Right lobe of liver (tissue), 6 donors: ENCODE results near the gene SLC37A1. TPM values are rescaled to one million over a fixed set of nuclear protein-coding genes. Genes with fewer than 3 reads are reported as not detected.
"Not testable (repeated sequence)": the region's sequence is repeated elsewhere in the genome, so short reads cannot be mapped to it uniquely, and the experiment has no call there.

Experiments
- ATAC-seq, 4 donors: fragments of 200-7000 bp; cut with Tn5 transposase; one replicate each; pipeline ENCODE4 v1.9.1; 2020; ENCODE audit warnings: mild to moderate bottlenecking in 4 of 4, moderate library complexity in 4 of 4
- DNase-seq, 3 donors: peaks; one replicate each; pipeline ENCODE4 v3.0.0-alpha.2; 2020
- H3K27ac ChIP-seq, 3 donors: fragments of 200-600 bp; one replicate each; pipeline ENCODE4 v1.8.0; 2022
- H3K27me3 ChIP-seq, 2 donors: fragments of 200-600 bp; one replicate each; pipeline ENCODE4 v1.8.0; 2022
- H3K36me3 ChIP-seq, 4 donors: fragments of 200-600 bp; sonication (generic) in 1 of 4; one replicate each; pipeline versions ENCODE4 v1.5.1 to v1.8.0; 2017 to 2022; ENCODE audit warnings: control low read depth in 1 of 4
- H3K4me1 ChIP-seq, 4 donors: fragments of 200-600 bp; sonication (generic) in 1 of 4; one replicate each; pipeline versions ENCODE4 v1.5.1 to v1.8.0; 2017 to 2022; ENCODE audit warnings: control low read depth in 1 of 4
- H3K4me3 ChIP-seq, 3 donors: fragments of 200-600 bp; one replicate each; pipeline ENCODE4 v1.8.0; 2022
- H3K9me3 ChIP-seq, 4 donors: fragments of 200-600 bp; sonication (generic) in 1 of 4; one replicate each; pipeline versions ENCODE4 v1.5.1 to v1.8.0; 2017 to 2022; ENCODE audit warnings: control low read depth in 1 of 4
- POLR2A ChIP-seq: fragments of 450-650 bp; IDR thresholded peaks from one replicate; pipeline ENCODE4 v1.6.1; 2017; ENCODE audit warnings: antibody characterized with exemption, mild to moderate bottlenecking
- WGBS: methylation state at CpG from one replicate; pipeline ENCODE4 v1.1.6; 2018; ENCODE audit warnings: low coverage, low lambda C conversion rate; ENCODE audit not compliant: insufficient coverage; ENCODE audit errors: missing lambda C conversion rate; 5-methylcytosine and 5-hydroxymethylcytosine counted together
- intact Hi-C, 2 donors: fragments of 100-400 bp; cut with DNase I; formaldehyde crosslinking; loops; one replicate each; pipeline versions ENCODE4 v1.11.2 to v1.14.1; 2022
- total RNA-seq, 6 experiments: library from RNA; depleted of rRNA in 2 of 6; stranded (reverse); fragments of >200 nt in 2 of 6; fragmentation: NEBNext Ultra II Directional in 3 of 6; extraction: Animal tissue kit (Norgen Biotek cat#: 25700) in 3 of 6; gene quantifications; one replicate each; pipeline versions ENCODE4 v1.1.0 to v1.2.4, GENCODE V29; 2016 to 2023
- TF ChIP-seq, protein P1 (sequence below), 4 donors: fragments of 200-600 bp in 3 of 4; fragments of 450-650 bp in 1 of 4; IDR thresholded peaks; one replicate each; pipeline versions ENCODE4 v1.5.1 to v1.8.0; 2016 to 2022; ENCODE audit warnings: antibody characterized with exemption in 4 of 4, mild to moderate bottlenecking in 2 of 4
- donor health status: DM: no; HTN: yes; CAD: no.
- donor health status: DM: no; HTN: no; CAD: no.
- donor health status: DM: no; HTN: no; CAD: no.
- donor health status: DM: no; HTN: yes; CAD: no.
- donor health status: DM: no; HTN: yes; CAD: no.

Gene SLC37A1
- total RNA-seq, 6 experiments from 2014 or later: 2.5 to 10.8 (median 6.2) TPM

GRCh38 chr21:42627527-42628289 is 114.1 kb downstream of the SLC37A1 start:
- 89% methylated on average over 10 of the region's 15 CpGs for WGBS
- H3K9me3 ChIP-seq: no peaks in the 10 kb centered on the region
- H3K4me1 ChIP-seq: peaks cover 0 to 20% (median 0%) of the 10 kb centered on the region in 4 donors
- no peak for DNase-seq
- TF ChIP-seq POLR2A: no peak
- TF ChIP-seq, protein P1, sequence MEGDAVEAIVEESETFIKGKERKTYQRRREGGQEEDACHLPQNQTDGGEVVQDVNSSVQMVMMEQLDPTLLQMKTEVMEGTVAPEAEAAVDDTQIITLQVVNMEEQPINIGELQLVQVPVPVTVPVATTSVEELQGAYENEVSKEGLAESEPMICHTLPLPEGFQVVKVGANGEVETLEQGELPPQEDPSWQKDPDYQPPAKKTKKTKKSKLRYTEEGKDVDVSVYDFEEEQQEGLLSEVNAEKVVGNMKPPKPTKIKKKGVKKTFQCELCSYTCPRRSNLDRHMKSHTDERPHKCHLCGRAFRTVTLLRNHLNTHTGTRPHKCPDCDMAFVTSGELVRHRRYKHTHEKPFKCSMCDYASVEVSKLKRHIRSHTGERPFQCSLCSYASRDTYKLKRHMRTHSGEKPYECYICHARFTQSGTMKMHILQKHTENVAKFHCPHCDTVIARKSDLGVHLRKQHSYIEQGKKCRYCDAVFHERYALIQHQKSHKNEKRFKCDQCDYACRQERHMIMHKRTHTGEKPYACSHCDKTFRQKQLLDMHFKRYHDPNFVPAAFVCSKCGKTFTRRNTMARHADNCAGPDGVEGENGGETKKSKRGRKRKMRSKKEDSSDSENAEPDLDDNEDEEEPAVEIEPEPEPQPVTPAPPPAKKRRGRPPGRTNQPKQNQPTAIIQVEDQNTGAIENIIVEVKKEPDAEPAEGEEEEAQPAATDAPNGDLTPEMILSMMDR (IDR thresholded peaks at IDR 0.05): no peak
- no peaks in the 10 kb centered on the region for H3K36me3 ChIP-seq
- H3K4me3 ChIP-seq: no peak overlapping the region
- ATAC-seq: no peak
- intact Hi-C loops: no loop called here
- H3K27ac ChIP-seq: no peak overlapping the region
- H3K27me3 ChIP-seq: no peaks in the 10 kb centered on the region

DNA sequence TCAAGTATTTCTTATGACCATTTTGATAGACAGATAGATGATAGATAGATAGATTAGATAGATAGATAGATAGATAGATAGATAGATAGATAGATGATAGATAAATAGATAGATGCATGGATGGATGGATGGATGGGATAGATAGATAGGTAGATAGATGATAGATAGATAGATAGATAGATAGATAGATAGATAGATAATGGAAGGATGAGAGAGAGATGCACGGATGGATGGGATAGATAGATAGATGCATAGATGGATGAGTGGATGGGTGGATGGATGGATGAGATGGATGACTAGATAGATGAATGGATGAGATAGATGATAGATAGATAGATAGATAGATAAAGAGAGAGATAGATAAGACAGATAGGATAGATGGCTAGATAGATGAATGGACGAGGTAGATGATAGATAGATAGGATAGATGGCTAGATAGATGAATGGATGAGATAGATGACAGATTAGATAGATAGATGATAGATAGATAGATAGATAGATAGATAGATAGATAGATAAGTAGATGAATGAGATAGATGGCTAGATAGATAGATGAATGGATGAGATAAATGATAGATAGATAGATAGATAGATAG is 114.9 kb downstream of the SLC37A1 start:
- DNase-seq, intact Hi-C loops, H3K4me3 ChIP-seq, H3K9me3 ChIP-seq, H3K27ac ChIP-seq, H3K27me3 ChIP-seq, ATAC-seq, H3K36me3 ChIP-seq: not testable (repeated sequence)
- WGBS: 85% methylated on average over 2 of the region's 2 CpGs
- H3K4me1 ChIP-seq: peaks cover 0 to 20% (median 0%) of the 10 kb centered on the region in 4 donors

DNA sequence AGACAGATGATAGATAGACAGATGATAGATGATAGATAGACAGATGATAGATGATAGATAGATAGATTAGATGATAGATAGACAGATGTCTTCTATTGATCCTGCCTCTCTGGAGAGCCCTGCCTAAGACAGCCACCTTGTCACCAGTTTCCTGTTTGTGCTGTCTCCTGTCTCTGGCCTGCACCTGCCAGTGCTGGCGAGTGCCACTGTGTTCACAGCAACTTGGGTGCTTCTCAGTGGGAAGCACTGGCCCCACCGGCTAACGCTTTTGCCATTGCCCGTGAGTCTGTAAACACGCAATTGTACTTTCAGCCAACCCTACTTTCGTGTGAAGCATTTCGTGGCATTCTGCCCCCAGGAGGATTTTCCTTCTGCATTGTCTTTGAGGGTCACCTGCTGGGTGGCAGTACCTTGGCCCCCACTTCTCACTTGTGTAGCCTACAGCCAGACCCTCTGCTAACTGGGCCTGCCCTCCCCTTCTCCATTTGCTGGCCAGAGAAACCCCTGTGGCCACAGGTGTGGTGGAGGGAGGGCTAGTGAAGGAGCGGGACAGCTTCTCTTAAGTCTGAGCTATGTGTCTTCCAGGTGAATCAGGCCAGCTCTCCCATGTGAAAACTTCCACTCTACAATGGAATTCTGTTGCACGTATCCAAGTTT is 116.4 kb downstream of the SLC37A1 start:
- TF ChIP-seq, protein P1 (IDR thresholded peaks at IDR 0.05): no peak
- TF ChIP-seq POLR2A: no peak
- Histone ChIP-seq H3K4me3 (no peak overlapping the region), H3K9me3 (no peaks in the 10 kb centered on the region), H3K27ac (no peak overlapping the region), H3K27me3 (no peaks in the 10 kb centered on the region), H3K4me1 (peaks cover 0 to 11% (median 0%) of the 10 kb centered on the region in 4 donors), H3K36me3 (no peaks in the 10 kb centered on the region)
- WGBS: 75% methylated on average over 2 of the region's 9 CpGs
- ATAC-seq: peak in 1 of 4 donors; percentile 34
- intact Hi-C loops: no loop called here
- DNase-seq: peak in 1 of 3 donors; percentile 23

- H3K27me3 ChIP-seq: no peaks in the 10 kb centered on the region
- no peak for TF ChIP-seq POLR2A
- TF ChIP-seq, protein P1 (IDR thresholded peaks at IDR 0.05): no peak
- H3K4me1 ChIP-seq: peaks cover 0 to 10% (median 0%) of the 10 kb centered on the region in 4 donors
- ATAC-seq: peak; percentile 95 to 98 (median 96)
- DNase-seq: peak; percentile 82 to 91 (median 85)
- H3K9me3 ChIP-seq: no peaks in the 10 kb centered on the region
- H3K27ac ChIP-seq: no peak overlapping the region
- H3K4me3 ChIP-seq: no peak overlapping the region
- 50% methylated on average over 6 of the region's 9 CpGs for WGBS
- H3K36me3 ChIP-seq: no peaks in the 10 kb centered on the region
- intact Hi-C loops: no loop called here
Measured at GRCh38 chr21:42630626-42631025, 117.0 kb downstream of the SLC37A1 start.

Other genes starting within 250 kb of the SLC37A1 start
- gene TFF3, start 198.4 kb upstream of the SLC37A1 start, total RNA-seq: 1 to 10 TPM in 5 of 6 experiments, under 1 TPM in 1; 0.88 to 6.8 (median 2.5) TPM
- under 1 TPM in 4 of 6 experiments, not detected in 2; 0.29 to 0.61 (median 0.49) TPM for gene TFF2, start 162.9 kb upstream of the SLC37A1 start, total RNA-seq
- gene TFF1, start 147.3 kb upstream of the SLC37A1 start, total RNA-seq: not detected
- under 1 TPM; 0.22 to 0.97 (median 0.71) TPM for gene TMPRSS3, start 117.8 kb upstream of the SLC37A1 start, total RNA-seq
- gene UBASH3A, start 110.0 kb upstream of the SLC37A1 start, total RNA-seq: under 1 TPM; 0.12 to 0.50 (median 0.15) TPM
- under 1 TPM in 5 of 6 experiments, not detected in 1; 0.18 to 0.55 (median 0.22) TPM for gene RSPH1, start 17.6 kb upstream of the SLC37A1 start, total RNA-seq
- gene PDE9A, start 139.8 kb downstream of the SLC37A1 start, total RNA-seq: 1 to 10 TPM; 1.1 to 5.9 (median 3.3) TPM